WTC11 (cell line): ENCODE results near the gene GAB4. TPM values are rescaled to one million over a fixed set of nuclear protein-coding genes. Genes with fewer than 3 reads are reported as not detected.

Experiments
- ATAC-seq: fragments of 200-7000 bp; cut with Tn5 transposase; 2 replicates; pipeline ENCODE4 v1.10.0; 2021; ENCODE audit warnings: mild to moderate bottlenecking, moderate library complexity
- CTCF ChIA-PET: fragments of 300-600 bp; sonication (Branson Sonifier 250); formaldehyde crosslinking; loops from one replicate; lab custom pipeline; 2021; ENCODE audit warnings: antibody characterized with exemption; lab: Charles Lee
- POLR2A ChIA-PET: fragments of 350-600 bp; sonication (Branson Sonifier 250); formaldehyde crosslinking; loops from one replicate; lab custom pipeline; 2021; ENCODE audit warnings: antibody characterized with exemption; lab: Charles Lee
- DNase-seq: peaks from one replicate; pipeline ENCODE4 v3.0.0; 2021; ENCODE audit warnings: low spot score
- H3K27ac Mint-ChIP-seq: 2 replicates; pipeline ENCODE4 v1.8.0; 2021; ENCODE audit warnings: mixed read lengths
- H3K27me3 Mint-ChIP-seq: 2 replicates; pipeline ENCODE4 v1.8.0; 2021; ENCODE audit warnings: low read depth, mild to moderate bottlenecking, moderate library complexity, mixed read lengths
- H3K36me3 Mint-ChIP-seq: 2 replicates; pipeline ENCODE4 v1.8.0; 2021; ENCODE audit warnings: mixed read lengths
- H3K4me1 Mint-ChIP-seq: 2 replicates; pipeline ENCODE4 v1.8.0; 2022; ENCODE audit warnings: mixed read lengths
- H3K4me3 Mint-ChIP-seq: 2 replicates; pipeline ENCODE4 v1.8.0; 2021; ENCODE audit warnings: mild to moderate bottlenecking, moderate library complexity, mixed read lengths
- H3K9me3 Mint-ChIP-seq: 2 replicates; pipeline ENCODE4 v1.8.0; 2021; ENCODE audit warnings: mixed read lengths
- CREB1 ChIP-seq: sonication (generic); formaldehyde crosslinking; IDR thresholded peaks from 2 replicates; pipeline ENCODE4 v1.8.0; 2023; ENCODE audit warnings: mild to moderate bottlenecking, missing genetic modification reagents
- FOXP4 ChIP-seq: sonication (generic); formaldehyde crosslinking; IDR thresholded peaks from 2 replicates; pipeline ENCODE4 v1.8.0; 2022; ENCODE audit warnings: mild to moderate bottlenecking, missing genetic modification reagents
- MXD4 ChIP-seq: fragments of 250-450 bp; sonication (Bioruptor Pico); IDR thresholded peaks from 2 replicates; pipeline ENCODE4 v1.8.0; 2021; ENCODE audit warnings: mild to moderate bottlenecking, moderate library complexity, borderline replicate concordance
- NFE2L1 ChIP-seq: sonication (generic); formaldehyde crosslinking; IDR thresholded peaks from 2 replicates; pipeline ENCODE4 v1.8.1; 2023; ENCODE audit warnings: missing genetic modification reagents
- RORB ChIP-seq: fragments of 250-450 bp; sonication (Bioruptor Pico); IDR thresholded peaks from 2 replicates; pipeline ENCODE4 v1.9.0; 2021; ENCODE audit warnings: mild to moderate bottlenecking
- SMAD3 ChIP-seq: sonication (generic); formaldehyde crosslinking; IDR thresholded peaks from 2 replicates; pipeline ENCODE4 v1.8.0; 2022; ENCODE audit warnings: missing genetic modification reagents, mild to moderate bottlenecking, borderline replicate concordance
- TEAD4 ChIP-seq: sonication (generic); formaldehyde crosslinking; IDR thresholded peaks from 2 replicates; pipeline ENCODE4 v1.8.0; 2022; ENCODE audit warnings: mild to moderate bottlenecking, missing genetic modification reagents
- ZBTB43 ChIP-seq: sonication (generic); formaldehyde crosslinking; IDR thresholded peaks from 2 replicates; pipeline ENCODE4 v1.8.1; 2023; ENCODE audit warnings: mild to moderate bottlenecking, missing genetic modification reagents
- ZNF396 ChIP-seq: fragments of 250-450 bp; sonication (Bioruptor Pico); IDR thresholded peaks from 2 replicates; pipeline ENCODE4 v1.8.0; 2021; ENCODE audit warnings: mild to moderate bottlenecking, moderate library complexity, borderline replicate concordance
- ZNF671 ChIP-seq: fragments of 250-450 bp; sonication (Bioruptor Pico); IDR thresholded peaks from 2 replicates; pipeline ENCODE4 v1.8.0; 2021; ENCODE audit warnings: mild to moderate bottlenecking
- ZSCAN18 ChIP-seq: fragments of 250-450 bp; sonication (Bioruptor Pico); IDR thresholded peaks from 2 replicates; pipeline ENCODE4 v2.1.2; 2022; ENCODE audit warnings: mild to moderate bottlenecking, moderate library complexity
- total RNA-seq: library from RNA; stranded (reverse); gene quantifications from 3 replicates; pipeline ENCODE4 v1.2.3, GENCODE V29; 2021
- TF ChIP-seq, protein P1 (sequence below): sonication (generic); formaldehyde crosslinking; IDR thresholded peaks from 2 replicates; pipeline ENCODE4 v1.8.1; 2022; ENCODE audit warnings: low read depth, missing genetic modification reagents, borderline replicate concordance
- TF ChIP-seq, protein P2 (sequence below): sonication (generic); formaldehyde crosslinking; IDR thresholded peaks from 2 replicates; pipeline ENCODE4 v1.8.0; 2023; ENCODE audit warnings: mild to moderate bottlenecking, missing genetic modification reagents
- TF ChIP-seq, protein P3 (sequence below): fragments of 250-450 bp; sonication (Bioruptor Pico); IDR thresholded peaks from 2 replicates; pipeline ENCODE4 v1.9.0; 2021; ENCODE audit warnings: mild to moderate bottlenecking

GAB4 gene
- total RNA-seq, 1 experiment from 2014 or later, result 0.09 TPM

- no peak for TF ChIP-seq NFE2L1
- TF ChIP-seq CREB1 (CRISPR knock-in tag), result no peak
- no peak for TF ChIP-seq ZNF671
Observed at GRCh38 chr22:16962501-16962900, 45.5 kb downstream of the GAB4 start (continued).

GRCh38 chr22:16961477-16962186 lies 46.4 kb downstream of the GAB4 start:
- ChIA-PET POLR2A (no interaction called here), CTCF (no interaction called here)
- ATAC-seq (no peak), DNase-seq (no peak)
- Mint-ChIP-seq H3K27me3 (peaks cover 20% of the 10 kb centered on the region), H3K4me1 (no peaks in the 10 kb centered on the region), H3K9me3 (peaks cover 62% of the 10 kb centered on the region), H3K36me3 (peaks cover 41% of the 10 kb centered on the region), H3K4me3 (no peak overlapping the region), H3K27ac (no peak overlapping the region)
- TF ChIP-seq ZNF396 (no peak), ZBTB43 (CRISPR knock-in tag) (no peak)

GRCh38 chr22:16960884-16961249 lies 47.2 kb downstream of the GAB4 start:
- Mint-ChIP-seq H3K27ac (no peak overlapping the region), H3K36me3 (peaks cover 33% of the 10 kb centered on the region), H3K9me3 (peaks cover 59% of the 10 kb centered on the region), H3K27me3 (peaks cover 18% of the 10 kb centered on the region), H3K4me1 (no peaks in the 10 kb centered on the region), H3K4me3 (no peak overlapping the region)
- ATAC-seq, result no peak
- ChIA-PET POLR2A (no interaction called here), CTCF (no interaction called here)
- TF ChIP-seq RORB (CRISPR knock-in tag) (no peak), FOXP4 (CRISPR knock-in tag) (no peak), MXD4 (CRISPR knock-in tag) (no peak), ZSCAN18 (CRISPR knock-in tag) (no peak), TEAD4 (CRISPR knock-in tag) (no peak), SMAD3 (CRISPR knock-in tag) (no peak)
- TF ChIP-seq, protein P1, sequence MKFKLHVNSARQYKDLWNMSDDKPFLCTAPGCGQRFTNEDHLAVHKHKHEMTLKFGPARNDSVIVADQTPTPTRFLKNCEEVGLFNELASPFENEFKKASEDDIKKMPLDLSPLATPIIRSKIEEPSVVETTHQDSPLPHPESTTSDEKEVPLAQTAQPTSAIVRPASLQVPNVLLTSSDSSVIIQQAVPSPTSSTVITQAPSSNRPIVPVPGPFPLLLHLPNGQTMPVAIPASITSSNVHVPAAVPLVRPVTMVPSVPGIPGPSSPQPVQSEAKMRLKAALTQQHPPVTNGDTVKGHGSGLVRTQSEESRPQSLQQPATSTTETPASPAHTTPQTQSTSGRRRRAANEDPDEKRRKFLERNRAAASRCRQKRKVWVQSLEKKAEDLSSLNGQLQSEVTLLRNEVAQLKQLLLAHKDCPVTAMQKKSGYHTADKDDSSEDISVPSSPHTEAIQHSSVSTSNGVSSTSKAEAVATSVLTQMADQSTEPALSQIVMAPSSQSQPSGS (CRISPR knock-in tag), result no peak
- TF ChIP-seq, protein P2, sequence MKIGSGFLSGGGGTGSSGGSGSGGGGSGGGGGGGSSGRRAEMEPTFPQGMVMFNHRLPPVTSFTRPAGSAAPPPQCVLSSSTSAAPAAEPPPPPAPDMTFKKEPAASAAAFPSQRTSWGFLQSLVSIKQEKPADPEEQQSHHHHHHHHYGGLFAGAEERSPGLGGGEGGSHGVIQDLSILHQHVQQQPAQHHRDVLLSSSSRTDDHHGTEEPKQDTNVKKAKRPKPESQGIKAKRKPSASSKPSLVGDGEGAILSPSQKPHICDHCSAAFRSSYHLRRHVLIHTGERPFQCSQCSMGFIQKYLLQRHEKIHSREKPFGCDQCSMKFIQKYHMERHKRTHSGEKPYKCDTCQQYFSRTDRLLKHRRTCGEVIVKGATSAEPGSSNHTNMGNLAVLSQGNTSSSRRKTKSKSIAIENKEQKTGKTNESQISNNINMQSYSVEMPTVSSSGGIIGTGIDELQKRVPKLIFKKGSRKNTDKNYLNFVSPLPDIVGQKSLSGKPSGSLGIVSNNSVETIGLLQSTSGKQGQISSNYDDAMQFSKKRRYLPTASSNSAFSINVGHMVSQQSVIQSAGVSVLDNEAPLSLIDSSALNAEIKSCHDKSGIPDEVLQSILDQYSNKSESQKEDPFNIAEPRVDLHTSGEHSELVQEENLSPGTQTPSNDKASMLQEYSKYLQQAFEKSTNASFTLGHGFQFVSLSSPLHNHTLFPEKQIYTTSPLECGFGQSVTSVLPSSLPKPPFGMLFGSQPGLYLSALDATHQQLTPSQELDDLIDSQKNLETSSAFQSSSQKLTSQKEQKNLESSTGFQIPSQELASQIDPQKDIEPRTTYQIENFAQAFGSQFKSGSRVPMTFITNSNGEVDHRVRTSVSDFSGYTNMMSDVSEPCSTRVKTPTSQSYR, result no peak
- TF ChIP-seq, protein P3, sequence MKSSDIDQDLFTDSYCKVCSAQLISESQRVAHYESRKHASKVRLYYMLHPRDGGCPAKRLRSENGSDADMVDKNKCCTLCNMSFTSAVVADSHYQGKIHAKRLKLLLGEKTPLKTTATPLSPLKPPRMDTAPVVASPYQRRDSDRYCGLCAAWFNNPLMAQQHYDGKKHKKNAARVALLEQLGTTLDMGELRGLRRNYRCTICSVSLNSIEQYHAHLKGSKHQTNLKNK (CRISPR knock-in tag), result no peak
- no peak for DNase-seq
